Activated T-helper 17 cell treated with anti-CD3 and anti-CD28 coated beads, Interleukin-2, amount 50 U/mL, for 72 hours (primary cell): ENCODE results near the gene YIPF4. TPM values are rescaled to one million over a fixed set of nuclear protein-coding genes. Genes with fewer than 3 reads are reported as not detected.
"Not testable (repeated sequence)": the region's sequence is repeated elsewhere in the genome, so short reads cannot be mapped to it uniquely, and the experiment has no call there.

Experiments
- ATAC-seq: fragments of 150-1000 bp; cut with Tn5 transposase; replicated peaks from 2 replicates; pipeline ENCODE4 v1.10.0; 2021; ENCODE audit warnings: mild to moderate bottlenecking, moderate library complexity
- H3K27ac Mint-ChIP-seq: one replicate; pipeline ENCODE4 v1.8.0; 2022; ENCODE audit warnings: mixed read lengths
- H3K27me3 Mint-ChIP-seq: one replicate; pipeline ENCODE4 v1.8.0; 2022; ENCODE audit warnings: mixed read lengths
- H3K36me3 Mint-ChIP-seq: one replicate; pipeline ENCODE4 v1.8.0; 2022; ENCODE audit warnings: low read depth, mild to moderate bottlenecking, mixed read lengths
- H3K4me1 Mint-ChIP-seq: one replicate; pipeline ENCODE4 v1.8.0; 2022; ENCODE audit warnings: mixed read lengths
- H3K4me3 Mint-ChIP-seq: one replicate; pipeline ENCODE4 v1.8.0; 2022; ENCODE audit warnings: mild to moderate bottlenecking, mixed read lengths
- H3K9me3 Mint-ChIP-seq: one replicate; pipeline ENCODE4 v1.8.0; 2022; ENCODE audit warnings: mixed read lengths
- total RNA-seq, 2 donors: library from RNA; stranded (reverse); gene quantifications; one replicate each; pipeline ENCODE4 v1.2.3, GENCODE V29; 2022

The YIPF4 gene
- total RNA-seq, 2 donors from 2014 or later = 36.9 to 38.8 TPM

DNA sequence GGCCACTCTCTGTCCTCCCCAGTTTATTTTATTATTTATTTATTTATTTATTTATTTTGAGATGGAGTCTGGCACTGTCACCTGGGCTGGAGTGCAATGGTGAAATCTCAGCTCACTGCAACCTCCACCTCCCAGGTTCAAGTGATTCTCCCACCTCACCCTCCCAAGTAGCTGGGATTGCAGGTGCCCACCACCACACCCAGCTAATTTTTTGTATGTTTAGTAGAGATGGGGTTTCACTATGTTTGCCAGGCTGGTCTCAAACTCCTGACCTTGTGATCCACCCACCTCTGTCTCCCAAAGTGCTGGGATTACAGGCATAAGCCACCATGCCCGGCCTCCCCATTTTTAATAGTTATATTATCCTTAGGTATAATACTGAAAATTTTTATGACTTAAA lies 51.0 kb downstream of the YIPF4 start:
- not testable (repeated sequence) for H3K4me1 Mint-ChIP-seq, ATAC-seq, H3K9me3 Mint-ChIP-seq, H3K36me3 Mint-ChIP-seq, H3K27ac Mint-ChIP-seq, H3K4me3 Mint-ChIP-seq, H3K27me3 Mint-ChIP-seq

DNA sequence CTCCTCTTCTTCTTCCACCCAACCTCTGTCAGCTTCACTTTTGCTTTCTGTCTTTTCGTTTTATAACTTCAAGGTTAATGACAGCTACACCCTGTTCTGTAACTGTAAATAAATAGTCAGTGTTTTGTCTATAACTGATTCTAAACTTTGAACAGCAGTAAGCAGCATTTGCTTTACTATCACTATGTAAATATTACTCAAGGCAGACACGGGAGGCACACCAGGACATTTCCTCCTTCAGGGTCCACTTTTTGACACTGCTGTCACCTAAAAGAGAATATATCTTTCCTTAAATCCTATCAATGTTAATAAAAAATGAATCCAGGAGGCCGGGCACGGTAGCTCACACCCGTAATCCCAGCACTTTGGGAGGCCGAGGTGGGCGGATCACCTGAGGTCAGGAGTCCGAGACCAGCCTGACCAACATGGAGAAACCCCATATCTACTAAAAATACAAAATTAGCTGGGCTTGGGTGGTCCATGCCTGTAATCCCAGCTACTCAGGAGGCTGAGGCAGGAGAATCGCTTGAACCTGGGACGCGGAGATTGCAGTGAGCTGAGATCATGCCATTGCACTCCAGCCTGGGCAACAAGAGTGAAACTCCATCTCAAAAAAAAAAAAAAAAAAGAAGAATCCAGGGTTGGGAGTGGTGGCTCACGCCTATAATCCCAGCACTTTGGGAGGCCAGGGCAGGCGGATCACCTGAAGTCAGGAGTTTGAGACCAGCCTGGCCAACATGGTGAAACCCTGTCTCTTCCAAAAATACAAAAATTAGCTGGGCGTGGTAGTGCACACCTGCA lies 51.7 kb downstream of the YIPF4 start:
- not testable (repeated sequence) for H3K27ac Mint-ChIP-seq, H3K4me1 Mint-ChIP-seq, H3K4me3 Mint-ChIP-seq, H3K27me3 Mint-ChIP-seq, H3K36me3 Mint-ChIP-seq, ATAC-seq, H3K9me3 Mint-ChIP-seq

DNA sequence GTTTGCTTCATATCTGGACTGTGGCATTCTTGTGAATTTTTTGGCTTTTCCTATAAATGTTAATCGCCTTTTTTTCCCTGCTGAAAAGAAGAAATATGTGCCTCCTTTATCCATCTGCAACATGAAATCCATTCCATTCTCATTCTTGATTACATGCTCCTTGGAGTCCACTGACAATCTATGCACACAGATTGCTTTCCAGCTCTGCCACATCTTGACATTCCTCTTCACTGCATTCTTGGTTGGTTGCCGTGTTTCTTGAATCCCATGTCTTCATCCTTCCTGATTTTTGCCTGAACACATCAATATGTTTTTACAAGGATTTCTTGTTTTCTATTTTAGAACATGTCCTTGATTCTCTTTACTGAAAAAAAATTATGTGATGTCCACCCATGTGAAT lies 52.4 kb downstream of the YIPF4 start:
- Mint-ChIP-seq H3K4me1 (no peaks in the 10 kb centered on the region), H3K36me3 (no peaks in the 10 kb centered on the region), H3K4me3 (no peak overlapping the region), H3K9me3 (no peaks in the 10 kb centered on the region), H3K27ac (no peak overlapping the region), H3K27me3 (no peaks in the 10 kb centered on the region)
- no peak for ATAC-seq

DNA sequence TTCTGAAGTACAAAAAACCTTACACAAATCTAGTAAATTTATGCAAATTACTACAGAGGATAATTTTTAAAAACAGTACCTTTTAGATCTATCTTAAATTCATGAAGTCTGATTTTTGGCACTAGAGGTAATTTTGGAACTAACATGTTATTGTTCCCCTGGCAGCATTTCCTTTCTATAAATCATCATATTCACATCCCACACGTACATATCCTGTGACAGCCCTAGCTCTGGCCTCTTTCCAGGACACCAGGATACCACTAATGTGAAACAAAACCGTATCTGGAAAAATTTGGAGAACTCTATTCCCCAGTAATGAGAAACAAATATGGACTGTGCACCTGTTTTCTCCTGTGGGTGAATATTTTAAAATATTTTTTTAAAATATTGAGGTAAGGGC lies 65.1 kb downstream of the YIPF4 start:
- Mint-ChIP-seq H3K9me3 (no peaks in the 10 kb centered on the region), H3K4me1 (no peaks in the 10 kb centered on the region), H3K27me3 (no peaks in the 10 kb centered on the region), H3K36me3 (no peaks in the 10 kb centered on the region), H3K4me3 (no peak overlapping the region), H3K27ac (no peak overlapping the region)
- ATAC-seq = no peak

DNA sequence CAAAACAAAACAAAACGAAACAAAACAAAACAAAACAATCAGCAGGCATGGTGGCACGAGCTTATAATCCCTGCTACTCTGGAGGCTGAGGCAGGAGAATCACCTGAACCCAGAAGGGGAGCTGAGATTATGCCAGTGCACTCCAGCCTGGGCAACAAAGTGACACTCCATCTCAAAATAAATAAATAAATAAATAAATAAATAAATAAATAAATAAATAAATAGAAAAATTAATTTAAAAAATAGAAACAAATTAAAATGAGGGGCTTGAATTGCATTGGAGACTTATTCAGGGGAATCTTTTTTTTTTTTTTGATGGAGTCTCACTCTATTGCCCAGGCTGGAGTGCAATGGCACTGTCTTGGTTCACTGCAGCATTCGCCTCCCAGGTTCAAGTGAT lies 73.1 kb downstream of the YIPF4 start:
- H3K27ac Mint-ChIP-seq, H3K27me3 Mint-ChIP-seq, ATAC-seq, H3K9me3 Mint-ChIP-seq, H3K4me1 Mint-ChIP-seq, H3K4me3 Mint-ChIP-seq, H3K36me3 Mint-ChIP-seq: not testable (repeated sequence)

DNA sequence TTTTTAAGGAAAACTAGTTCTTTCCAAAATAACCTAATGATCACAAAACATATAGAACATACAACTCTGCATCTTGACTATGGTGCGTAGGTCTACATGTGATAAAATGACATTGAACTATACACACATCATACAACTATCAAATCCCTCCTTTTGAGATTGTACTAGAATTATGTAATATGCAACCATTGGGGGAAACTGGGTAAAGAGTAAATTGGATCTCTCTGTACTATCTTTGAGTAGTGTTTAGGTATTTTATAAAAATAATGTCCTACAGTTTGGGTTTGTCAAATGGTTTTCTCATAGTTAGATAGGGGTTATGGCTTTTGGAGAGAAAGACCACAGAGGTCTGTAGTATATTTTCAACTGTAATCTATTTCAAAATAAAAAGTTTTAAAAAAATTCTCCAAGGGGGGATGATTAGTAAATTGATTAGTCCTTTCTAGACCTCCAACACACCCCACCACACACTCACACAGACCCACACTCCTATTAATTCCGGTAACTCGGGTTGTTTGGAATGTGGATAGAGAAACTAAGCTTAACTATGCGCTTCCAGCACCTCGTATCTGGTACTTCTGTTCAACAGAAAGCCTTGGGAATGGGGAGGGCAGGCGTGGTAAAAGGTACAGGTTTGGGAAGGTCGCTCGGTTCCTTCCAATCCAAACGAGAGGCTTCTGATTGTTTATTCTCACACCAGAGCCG lies 78.4 kb downstream of the YIPF4 start:
- Mint-ChIP-seq H3K36me3 (peaks cover 41% of the 10 kb centered on the region), H3K27ac (peak overlapping the region; percentile 93), H3K9me3 (no peaks in the 10 kb centered on the region), H3K4me3 (peak overlapping the region; percentile 95), H3K27me3 (no peaks in the 10 kb centered on the region), H3K4me1 (peaks cover 26% of the 10 kb centered on the region)
- no peak for ATAC-seq

DNA sequence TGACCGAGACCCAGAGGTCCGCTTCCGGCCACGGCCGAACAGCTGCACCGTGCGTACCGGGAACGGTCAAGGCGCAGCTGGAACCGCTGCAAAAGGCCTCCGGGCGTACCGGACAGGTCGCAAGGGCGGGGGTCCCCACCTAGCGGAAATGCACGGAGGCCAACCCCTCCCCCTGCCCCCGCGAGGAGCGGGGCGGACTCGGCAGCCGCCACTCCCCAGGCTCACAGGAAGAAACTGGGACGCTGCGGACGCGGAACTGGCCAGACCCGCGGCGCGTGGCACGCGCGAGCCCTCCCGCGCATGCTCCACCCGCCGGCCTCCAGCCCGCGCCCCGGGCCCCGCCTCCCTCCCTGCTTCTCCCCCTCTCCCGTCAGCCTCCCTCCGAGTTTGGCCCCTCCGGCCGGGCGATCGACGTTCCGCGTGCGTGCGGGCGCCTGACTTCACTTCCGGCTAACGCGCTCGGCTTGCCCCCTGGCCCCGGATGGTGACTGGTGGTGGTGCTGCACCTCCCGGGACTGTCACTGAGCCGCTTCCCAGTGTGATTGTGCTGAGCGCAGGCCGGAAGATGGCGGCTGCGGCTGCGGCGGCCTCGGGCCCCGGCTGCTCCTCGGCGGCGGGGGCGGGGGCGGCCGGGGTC lies 79.1 kb downstream of the YIPF4 start, which contains the start of gene BIRC6:
Gene BIRC6, plus strand, starts transcription at position 343 of the 637 bp plus-strand sequence. Its CDS starts 139 bp downstream, at position 482.
- Mint-ChIP-seq H3K36me3 (peaks cover 48% of the 10 kb centered on the region), H3K4me3 (peak within 1 kb of the TSS; percentile 95), H3K27ac (peak within 1 kb of the TSS; percentile 93)

DNA sequence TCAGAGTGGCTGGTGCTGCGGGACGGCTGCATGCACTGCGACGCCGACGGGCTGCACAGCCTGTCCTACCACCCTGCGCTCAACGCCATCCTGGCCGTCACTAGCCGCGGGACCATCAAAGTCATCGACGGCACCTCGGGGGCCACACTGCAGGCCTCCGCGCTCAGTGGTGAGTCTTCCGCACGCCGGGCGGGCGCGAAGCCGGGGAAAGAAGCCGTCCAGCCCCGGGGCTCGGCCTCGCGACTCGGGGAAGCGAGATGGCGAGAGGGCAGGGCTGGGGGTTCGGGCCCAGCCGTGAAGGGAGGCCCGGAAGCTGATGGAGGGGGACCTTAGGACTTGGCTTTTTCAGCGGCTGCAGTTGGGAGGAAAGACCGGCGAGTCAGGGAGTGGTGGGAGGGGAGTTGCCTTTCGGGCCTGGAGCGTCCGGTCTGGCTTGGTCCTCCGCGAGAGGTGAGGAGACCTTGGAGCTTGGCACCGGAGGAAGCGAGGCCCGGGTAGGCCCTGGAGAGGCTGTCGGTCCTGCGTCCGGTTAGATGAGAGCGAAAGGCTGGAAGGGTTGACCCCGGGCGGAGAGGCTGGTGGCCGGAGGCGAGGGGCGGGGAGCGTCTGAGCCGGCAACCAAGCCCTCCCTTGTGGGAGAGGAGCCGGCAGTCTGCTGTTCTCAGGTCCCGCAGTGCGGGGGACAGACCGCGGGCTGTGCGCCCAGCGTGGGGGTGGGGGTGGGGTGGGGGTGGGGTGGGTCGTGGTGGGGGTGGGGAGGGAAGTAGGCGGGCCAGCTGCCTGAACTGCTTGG lies 79.8 kb downstream of the YIPF4 start:
- peaks cover 50% of the 10 kb centered on the region for H3K36me3 Mint-ChIP-seq
- H3K4me1 Mint-ChIP-seq = peaks cover 34% of the 10 kb centered on the region
- H3K4me3 Mint-ChIP-seq = peak overlapping the region; percentile 95
- no peaks in the 10 kb centered on the region for H3K9me3 Mint-ChIP-seq
- H3K27ac Mint-ChIP-seq = peak overlapping the region; percentile 93
- no peaks in the 10 kb centered on the region for H3K27me3 Mint-ChIP-seq
- ATAC-seq = peak; percentile 20

More for the DNA sequence above, 79.1 kb downstream of the YIPF4 start, which contains the start of gene BIRC6:
- Mint-ChIP-seq H3K4me1 (peaks cover 32% of the 10 kb centered on the region), H3K9me3 (no peaks in the 10 kb centered on the region), H3K27me3 (no peaks in the 10 kb centered on the region)
- ATAC-seq = peak; percentile 94

DNA sequence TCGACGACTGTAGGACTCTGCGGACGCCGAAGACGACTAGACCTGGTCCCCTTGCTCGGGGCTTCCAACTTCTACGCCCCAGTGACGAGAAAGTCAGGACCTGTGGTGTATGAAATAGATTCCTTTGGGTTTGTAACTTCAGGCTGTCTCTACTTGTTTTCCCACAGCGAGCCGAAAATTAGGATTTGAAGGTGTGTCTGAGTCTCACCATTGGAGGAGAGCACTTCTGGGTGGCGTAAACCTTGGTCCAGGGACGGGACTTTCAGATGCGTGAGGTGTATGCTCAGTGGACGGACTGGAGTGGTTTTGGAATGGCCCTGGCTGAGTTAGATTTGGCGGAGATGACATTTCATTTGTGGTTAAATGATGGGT lies 80.4 kb downstream of the YIPF4 start:
- Mint-ChIP-seq H3K27ac (peak overlapping the region; percentile 93), H3K36me3 (peaks cover 50% of the 10 kb centered on the region), H3K27me3 (no peaks in the 10 kb centered on the region), H3K4me1 (peaks cover 34% of the 10 kb centered on the region), H3K4me3 (peak overlapping the region; percentile 95), H3K9me3 (no peaks in the 10 kb centered on the region)
- no peak for ATAC-seq

DNA sequence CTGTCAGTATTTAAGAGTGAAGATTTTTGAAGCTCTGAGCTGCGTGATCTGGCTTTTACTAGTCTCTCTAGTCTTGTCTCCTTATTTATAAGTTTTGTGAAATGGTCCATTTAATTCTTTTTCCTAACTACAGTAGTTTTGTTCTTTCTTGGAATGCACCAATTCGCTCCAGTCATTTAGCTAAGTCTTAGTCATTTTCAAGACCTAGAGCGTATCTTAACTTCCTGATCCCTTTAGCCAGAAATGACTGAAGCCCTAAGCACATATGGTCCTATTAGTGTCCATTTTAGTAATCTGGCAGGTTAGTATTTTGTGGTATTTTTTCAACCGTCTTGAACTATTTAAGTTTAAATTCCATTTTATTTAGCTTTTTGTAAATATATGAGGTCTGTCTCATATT lies 82.7 kb downstream of the YIPF4 start:
- Mint-ChIP-seq H3K4me1 (peaks cover 48% of the 10 kb centered on the region), H3K4me3 (peak overlapping the region; percentile 95), H3K27ac (peak overlapping the region; percentile 93), H3K9me3 (no peaks in the 10 kb centered on the region), H3K36me3 (peaks cover 61% of the 10 kb centered on the region), H3K27me3 (no peaks in the 10 kb centered on the region)
- ATAC-seq = no peak

DNA sequence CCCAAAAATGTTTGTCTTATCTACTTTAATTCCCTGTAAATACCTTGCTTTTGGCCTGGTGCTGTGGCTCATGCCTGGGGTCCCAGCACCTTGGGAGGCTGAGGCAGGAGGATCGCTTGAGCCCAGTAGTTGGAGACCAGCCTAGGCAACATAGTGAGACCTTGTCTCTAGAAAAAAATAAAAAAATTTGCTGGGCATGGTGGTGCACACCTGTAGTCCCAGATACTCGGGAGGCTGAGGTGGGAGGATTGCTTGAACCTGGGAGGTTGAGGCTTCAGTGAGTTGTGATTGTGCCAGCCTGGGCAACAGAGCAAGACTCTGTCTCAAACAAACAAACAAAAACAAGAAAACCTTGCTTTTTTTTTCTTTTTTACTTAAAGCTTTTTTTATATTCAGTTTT lies 85.3 kb downstream of the YIPF4 start:
- H3K36me3 Mint-ChIP-seq = peaks cover 61% of the 10 kb centered on the region
- ATAC-seq, H3K27ac Mint-ChIP-seq, H3K9me3 Mint-ChIP-seq, H3K27me3 Mint-ChIP-seq, H3K4me3 Mint-ChIP-seq: not testable (repeated sequence)
- peaks cover 54% of the 10 kb centered on the region for H3K4me1 Mint-ChIP-seq

DNA sequence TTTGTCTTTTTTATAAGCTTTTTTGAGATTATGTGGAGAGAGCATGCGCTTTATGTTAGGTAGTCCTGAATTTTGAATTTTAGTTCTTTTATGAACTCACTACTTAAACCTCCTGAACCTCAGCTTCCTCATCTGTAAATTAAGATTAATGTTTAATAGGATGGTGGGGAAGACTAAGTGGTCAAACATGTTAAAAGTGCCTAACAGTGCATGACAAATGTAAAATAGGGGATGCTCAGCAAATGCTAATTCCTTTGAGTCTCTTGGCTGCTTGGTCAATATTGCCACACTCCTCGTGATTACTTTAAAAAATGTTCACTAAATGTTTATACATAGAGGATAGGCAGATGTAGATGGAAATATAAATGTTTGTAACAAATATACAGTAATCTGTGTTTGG lies 85.9 kb downstream of the YIPF4 start:
- no peak overlapping the region for H3K27ac Mint-ChIP-seq
- no peaks in the 10 kb centered on the region for H3K27me3 Mint-ChIP-seq
- peaks cover 55% of the 10 kb centered on the region for H3K36me3 Mint-ChIP-seq
- no peak for ATAC-seq
- H3K4me3 Mint-ChIP-seq = no peak overlapping the region
- no peaks in the 10 kb centered on the region for H3K9me3 Mint-ChIP-seq
- peaks cover 49% of the 10 kb centered on the region for H3K4me1 Mint-ChIP-seq

DNA sequence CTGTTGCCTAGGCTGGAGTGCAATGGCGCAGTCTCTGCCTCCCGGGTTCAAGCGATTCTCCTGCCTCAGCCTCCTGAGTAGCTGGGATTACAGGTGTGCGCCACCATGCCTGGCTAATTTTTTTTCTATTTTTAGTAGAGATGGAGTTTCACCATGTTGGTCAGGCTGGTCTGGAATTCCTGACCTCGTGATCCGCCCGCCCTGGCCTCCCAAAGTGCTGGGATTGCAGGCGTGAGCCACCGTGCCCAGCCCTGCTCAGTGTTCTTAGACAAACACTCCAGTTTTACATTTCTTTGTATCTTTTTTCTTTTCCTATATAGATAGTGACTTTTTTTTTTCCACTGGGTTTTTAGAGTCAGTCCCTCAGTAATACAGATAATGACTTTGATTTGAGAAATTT lies 86.6 kb downstream of the YIPF4 start:
- H3K27ac Mint-ChIP-seq = peak overlapping the region; percentile 69
- not testable (repeated sequence) for ATAC-seq, H3K9me3 Mint-ChIP-seq, H3K27me3 Mint-ChIP-seq
- H3K36me3 Mint-ChIP-seq = peaks cover 48% of the 10 kb centered on the region
- peaks cover 48% of the 10 kb centered on the region for H3K4me1 Mint-ChIP-seq
- H3K4me3 Mint-ChIP-seq = peak overlapping the region; percentile 15

DNA sequence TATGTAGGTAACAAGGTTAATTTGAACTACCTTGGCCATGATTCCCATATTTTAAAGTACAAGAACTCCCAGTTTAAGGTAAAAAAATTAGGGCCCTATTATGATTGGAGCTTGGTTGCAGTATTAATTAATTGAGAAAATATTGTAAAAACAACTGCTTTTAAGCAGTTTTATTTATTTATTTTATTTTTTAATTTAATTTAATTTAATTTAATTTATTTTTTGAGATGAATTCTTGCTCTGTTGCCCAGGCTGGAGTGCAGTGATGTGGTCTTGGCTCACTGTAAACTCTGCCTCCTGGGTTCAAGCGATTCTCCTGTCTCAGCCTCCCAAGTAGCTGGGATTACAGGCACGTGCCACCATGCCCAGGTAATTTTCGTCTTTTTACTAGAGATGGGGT lies 88.0 kb downstream of the YIPF4 start:
- Mint-ChIP-seq H3K4me1 (peaks cover 36% of the 10 kb centered on the region), H3K36me3 (peaks cover 34% of the 10 kb centered on the region)
- not testable (repeated sequence) for ATAC-seq, H3K27me3 Mint-ChIP-seq, H3K9me3 Mint-ChIP-seq, H3K4me3 Mint-ChIP-seq, H3K27ac Mint-ChIP-seq
